Ascending aorta (tissue), 2 donors: ENCODE measurements around the gene EPN2. TPM values are rescaled to one million over a fixed set of nuclear protein-coding genes. Genes with fewer than 3 reads are reported as not detected.

Experiments used
- DNase-seq, 2 donors: peaks; one replicate each; pipeline ENCODE4 v3.0.0-alpha.2; 2019; ENCODE audit warnings: low spot score in 2 of 2
- H3K27ac ChIP-seq, 2 donors: fragments of 200-600 bp; sonication (generic); one replicate each; pipeline ENCODE4 v1.5.1; 2016 to 2017; ENCODE audit warnings: mild to moderate bottlenecking in 1 of 2
- H3K27me3 ChIP-seq: fragments of 200-600 bp; sonication (generic); one replicate; pipeline ENCODE4 v1.5.1; 2017
- H3K36me3 ChIP-seq, 2 donors: fragments of 200-600 bp; sonication (generic); one replicate each; pipeline ENCODE4 v1.5.1; 2016
- H3K4me1 ChIP-seq, 2 donors: fragments of 200-600 bp; sonication (generic); one replicate each; pipeline ENCODE4 v1.5.1; 2016 to 2017; ENCODE audit warnings: mild to moderate bottlenecking in 1 of 2
- H3K4me3 ChIP-seq, 2 donors: fragments of 200-600 bp; sonication (generic); one replicate each; pipeline ENCODE4 v1.5.1; 2016 to 2017; ENCODE audit warnings: mild to moderate bottlenecking in 1 of 2
- H3K9me3 ChIP-seq, 2 donors: fragments of 200-600 bp; sonication (generic); one replicate each; pipeline ENCODE4 v1.5.1; 2016
- CTCF ChIP-seq, 3 experiments: fragments of 200-600 bp in 2 of 3; fragments of 450-650 bp in 1 of 3; sonication (generic) in 2 of 3; IDR thresholded peaks; one replicate each; pipeline ENCODE4 v1.5.1; 2016 to 2019; ENCODE audit warnings: antibody characterized with exemption in 3 of 3, mild to moderate bottlenecking in 1 of 3, moderate library complexity in 1 of 3
- intact Hi-C: fragments of 100-400 bp; cut with DNase I; formaldehyde crosslinking; loops from one replicate; pipeline ENCODE4 v1.15.1; 2023
- total RNA-seq: library from RNA; depleted of rRNA; stranded (reverse); fragments of >200 nt; gene quantifications from one replicate; pipeline ENCODE4 v1.1.0, GENCODE V29; 2016

The EPN2 gene
- total RNA-seq, 1 donor from 2014 or later = 51.0 TPM

- peaks cover 27 to 45% of the 10 kb centered on the region in 2 donors for H3K36me3 ChIP-seq
- intact Hi-C loops = no loop called here
- DNase-seq = no peak
- H3K4me3 ChIP-seq = no peak overlapping the region
- H3K9me3 ChIP-seq = no peaks in the 10 kb centered on the region
- no peak for TF ChIP-seq CTCF (IDR thresholded peaks at IDR 0.05)
- H3K4me1 ChIP-seq = no peaks in the 10 kb centered on the region
- H3K27ac ChIP-seq = no peak overlapping the region
- no peaks in the 10 kb centered on the region for H3K27me3 ChIP-seq
Observed at GRCh38 chr17:19312406-19312805, 75.2 kb downstream of the EPN2 start.

- no peak for DNase-seq
- H3K4me3 ChIP-seq = no peak overlapping the region
- H3K9me3 ChIP-seq = no peaks in the 10 kb centered on the region
- no peak for TF ChIP-seq CTCF (IDR thresholded peaks at IDR 0.05)
- H3K4me1 ChIP-seq = no peaks in the 10 kb centered on the region
- no peak overlapping the region for H3K27ac ChIP-seq
- intact Hi-C loops = no loop called here
- H3K36me3 ChIP-seq = peaks cover 27 to 45% of the 10 kb centered on the region in 2 donors
- H3K27me3 ChIP-seq = no peaks in the 10 kb centered on the region
Observed at GRCh38 chr17:19313066-19313745, 76.0 kb downstream of the EPN2 start.

- Histone ChIP-seq H3K36me3 (peaks cover 27 to 45% of the 10 kb centered on the region in 2 donors), H3K4me3 (no peak overlapping the region), H3K27me3 (no peaks in the 10 kb centered on the region), H3K4me1 (no peaks in the 10 kb centered on the region), H3K9me3 (no peaks in the 10 kb centered on the region), H3K27ac (no peak overlapping the region)
- no peak for DNase-seq
- intact Hi-C loops = no loop called here
- no peak for TF ChIP-seq CTCF (IDR thresholded peaks at IDR 0.05)
Observed at GRCh38 chr17:19313746-19314651, 76.8 kb downstream of the EPN2 start.

GRCh38 chr17:19315104-19315503 is 77.9 kb downstream of the EPN2 start:
- intact Hi-C loops = no loop called here
- no peak for TF ChIP-seq CTCF (IDR thresholded peaks at IDR 0.05)
- Histone ChIP-seq H3K27ac (no peak overlapping the region), H3K9me3 (no peaks in the 10 kb centered on the region), H3K4me3 (no peak overlapping the region), H3K27me3 (no peaks in the 10 kb centered on the region), H3K36me3 (peaks cover 27 to 40% of the 10 kb centered on the region in 2 donors), H3K4me1 (no peaks in the 10 kb centered on the region)
- no peak for DNase-seq

GRCh38 chr17:19316761-19317358 is 79.7 kb downstream of the EPN2 start:
- no peaks in the 10 kb centered on the region for H3K4me1 ChIP-seq
- no peak for TF ChIP-seq CTCF (IDR thresholded peaks at IDR 0.05)
- H3K27ac ChIP-seq = no peak overlapping the region
- no peak overlapping the region for H3K4me3 ChIP-seq
- no peak for DNase-seq
- intact Hi-C loops = no loop called here
- H3K9me3 ChIP-seq = no peaks in the 10 kb centered on the region
- no peaks in the 10 kb centered on the region for H3K27me3 ChIP-seq
- H3K36me3 ChIP-seq = peaks cover 25 to 43% of the 10 kb centered on the region in 2 donors
